ENCODE results near the gene SLC1A2.

SLC1A2 gene

GRCh38 chr11:35372565-35373283 is 46.6 kb downstream of the SLC1A2 start:
- H3K4me3 ChIP-seq (ENCODE audit: low read length): no peak overlapping the region
- no peak for TF ChIP-seq CTCF (conservative IDR thresholded peaks at IDR 0.05; ENCODE audit: low read depth, low read length)
- DNase-seq (ENCODE audit: low read depth): no peak

- H3K4me3 ChIP-seq (ENCODE audit: low read length): no peak overlapping the region
- DNase-seq (ENCODE audit: low read depth): peak; percentile 87
- no peak for TF ChIP-seq CTCF (conservative IDR thresholded peaks at IDR 0.05; ENCODE audit: low read depth, low read length)
Observed at GRCh38 chr11:35367491-35367890, 51.9 kb downstream of the SLC1A2 start.

- no peak for TF ChIP-seq CTCF (conservative IDR thresholded peaks at IDR 0.05; ENCODE audit: low read depth, low read length)
- DNase-seq (ENCODE audit: low read depth): no peak
- H3K4me3 ChIP-seq (ENCODE audit: low read length): no peak overlapping the region
Observed at GRCh38 chr11:35366798-35367197, 52.6 kb downstream of the SLC1A2 start.

- no peak overlapping the region for H3K4me3 ChIP-seq (ENCODE audit: low read length)
- no peak for DNase-seq (ENCODE audit: low read depth)
- no peak for TF ChIP-seq CTCF (conservative IDR thresholded peaks at IDR 0.05; ENCODE audit: low read depth, low read length)
Observed at GRCh38 chr11:35365961-35366360, 53.4 kb downstream of the SLC1A2 start.

- DNase-seq (ENCODE audit: low read depth): no peak
- TF ChIP-seq CTCF (conservative IDR thresholded peaks at IDR 0.05; ENCODE audit: low read depth, low read length): no peak
- H3K4me3 ChIP-seq (ENCODE audit: low read length): no peak overlapping the region
Observed at GRCh38 chr11:35365395-35365794, 54.0 kb downstream of the SLC1A2 start.

GRCh38 chr11:35363854-35364780 is 55.2 kb downstream of the SLC1A2 start:
- H3K4me3 ChIP-seq (ENCODE audit: low read length): no peak overlapping the region
- peak; percentile 82 for DNase-seq (ENCODE audit: low read depth)
- no peak for TF ChIP-seq CTCF (conservative IDR thresholded peaks at IDR 0.05; ENCODE audit: low read depth, low read length)
